ENCODE results near the gene LPAR5.

DNA sequence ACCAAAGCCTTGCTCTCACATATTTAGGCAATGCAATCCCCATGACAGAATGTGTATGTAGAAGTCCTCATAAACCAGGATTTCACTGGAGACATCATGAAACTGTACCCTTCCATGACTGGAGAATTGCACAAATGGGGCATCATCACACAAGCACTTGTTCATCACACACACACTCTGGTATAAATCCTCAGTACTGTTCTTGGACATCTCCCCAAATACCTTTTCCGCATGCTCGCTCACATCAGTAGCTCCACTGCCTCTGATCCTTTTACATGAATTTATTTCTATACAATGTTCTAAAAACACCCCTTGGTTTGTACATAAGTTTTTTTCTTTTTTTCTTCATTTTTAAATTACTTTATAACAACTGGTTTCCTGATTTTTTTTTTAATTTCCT is 30.5 kb upstream of the LPAR5 start:
- TF ChIP-seq SALL2 (CRISPR knock-in tag; IDR thresholded peaks at IDR 0.05): no peak
- TF ChIP-seq ZNF605 (CRISPR knock-in tag; IDR thresholded peaks at IDR 0.05): no peak
- no peak for TF ChIP-seq BHLHE40 (IDR thresholded peaks at IDR 0.05; ENCODE audit: low read length)
- no peak for TF ChIP-seq EZH2 (conservative IDR thresholded peaks at IDR 0.05; ENCODE audit: low read depth, low read length)
- TF ChIP-seq, protein P1, sequence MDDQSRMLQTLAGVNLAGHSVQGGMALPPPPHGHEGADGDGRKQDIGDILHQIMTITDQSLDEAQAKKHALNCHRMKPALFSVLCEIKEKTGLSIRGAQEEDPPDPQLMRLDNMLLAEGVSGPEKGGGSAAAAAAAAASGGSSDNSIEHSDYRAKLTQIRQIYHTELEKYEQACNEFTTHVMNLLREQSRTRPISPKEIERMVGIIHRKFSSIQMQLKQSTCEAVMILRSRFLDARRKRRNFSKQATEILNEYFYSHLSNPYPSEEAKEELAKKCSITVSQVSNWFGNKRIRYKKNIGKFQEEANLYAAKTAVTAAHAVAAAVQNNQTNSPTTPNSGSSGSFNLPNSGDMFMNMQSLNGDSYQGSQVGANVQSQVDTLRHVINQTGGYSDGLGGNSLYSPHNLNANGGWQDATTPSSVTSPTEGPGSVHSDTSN (CRISPR knock-in tag; IDR thresholded peaks at IDR 0.05; ENCODE audit: borderline replicate concordance): no peak
- no peak for TF ChIP-seq TARDBP (CRISPR knock-in tag; IDR thresholded peaks at IDR 0.05)
- no peak for TF ChIP-seq SMARCC2 (IDR thresholded peaks at IDR 0.05)
- no peak for TF ChIP-seq ZNF720 (CRISPR knock-in tag; IDR thresholded peaks at IDR 0.05)
- no peak for TF ChIP-seq MAZ (IDR thresholded peaks at IDR 0.05; ENCODE audit: borderline replicate concordance, low read depth, low read length)
- no peak for TF ChIP-seq MAZ (CRISPR knock-in tag; IDR thresholded peaks at IDR 0.05; ENCODE audit: low read depth)
- no peak for TF ChIP-seq RXRA (CRISPR knock-in tag; IDR thresholded peaks at IDR 0.05)
- no peak for TF ChIP-seq NFE2L1 (CRISPR knock-in tag; IDR thresholded peaks at IDR 0.05; ENCODE audit: borderline replicate concordance)

All from HepG2 (cell line).